Ectodermal cell (in vitro differentiated cells): Measurements from ENCODE around the gene TMEM121.
"Not testable (repeated sequence)": the region's sequence is repeated elsewhere in the genome, so short reads cannot be mapped to it uniquely, and the experiment has no call there.

Experiments
- H3K27ac ChIP-seq: 2 replicates; pipeline ENCODE4 v1.7.0; 2013; ENCODE audit warnings: mild to moderate bottlenecking, low read depth, low read length; ENCODE audit not compliant: insufficient read depth, poor library complexity, severe bottlenecking
- H3K27me3 ChIP-seq: 2 replicates; pipeline ENCODE4 v1.7.0; 2013; ENCODE audit warnings: mild to moderate bottlenecking, low read length; ENCODE audit not compliant: insufficient read depth, control insufficient read depth, poor library complexity, severe bottlenecking
- H3K36me3 ChIP-seq: one replicate; pipeline ENCODE4 v1.7.0; 2013; ENCODE audit warnings: low read length; ENCODE audit not compliant: control insufficient read depth, insufficient read depth
- H3K4me1 ChIP-seq: one replicate; pipeline ENCODE4 v1.7.0; 2013; ENCODE audit warnings: low read length; ENCODE audit not compliant: control insufficient read depth, insufficient read depth
- H3K4me3 ChIP-seq: 2 replicates; pipeline ENCODE4 v1.7.0; 2013; ENCODE audit warnings: low read depth, low read length, control low read depth; ENCODE audit not compliant: insufficient read depth
- H3K9me3 ChIP-seq: 2 replicates; pipeline ENCODE4 v1.7.0; 2013; ENCODE audit warnings: mild to moderate bottlenecking, low read length, moderate library complexity; ENCODE audit not compliant: control insufficient read depth
- WGBS, 2 experiments: methylation state at CpG; one replicate each; pipeline ENCODE4 v1.1.7; 2013; ENCODE audit warnings: missing lambda C conversion rate in 2 of 2; 5-methylcytosine and 5-hydroxymethylcytosine counted together

The TMEM121 gene

GRCh38 chr14:105536691-105537579 lies 10.6 kb downstream of the TMEM121 start:
- Histone ChIP-seq H3K4me3 (no peak overlapping the region), H3K4me1 (no peaks in the 10 kb centered on the region), H3K27ac (no peak overlapping the region), H3K27me3 (no peaks in the 10 kb centered on the region), H3K9me3 (peaks cover 1% of the 10 kb centered on the region), H3K36me3 (no peaks in the 10 kb centered on the region)
- 75 to 76% methylated on average over 34 of the region's 34 CpGs for WGBS, 2 experiments

DNA sequence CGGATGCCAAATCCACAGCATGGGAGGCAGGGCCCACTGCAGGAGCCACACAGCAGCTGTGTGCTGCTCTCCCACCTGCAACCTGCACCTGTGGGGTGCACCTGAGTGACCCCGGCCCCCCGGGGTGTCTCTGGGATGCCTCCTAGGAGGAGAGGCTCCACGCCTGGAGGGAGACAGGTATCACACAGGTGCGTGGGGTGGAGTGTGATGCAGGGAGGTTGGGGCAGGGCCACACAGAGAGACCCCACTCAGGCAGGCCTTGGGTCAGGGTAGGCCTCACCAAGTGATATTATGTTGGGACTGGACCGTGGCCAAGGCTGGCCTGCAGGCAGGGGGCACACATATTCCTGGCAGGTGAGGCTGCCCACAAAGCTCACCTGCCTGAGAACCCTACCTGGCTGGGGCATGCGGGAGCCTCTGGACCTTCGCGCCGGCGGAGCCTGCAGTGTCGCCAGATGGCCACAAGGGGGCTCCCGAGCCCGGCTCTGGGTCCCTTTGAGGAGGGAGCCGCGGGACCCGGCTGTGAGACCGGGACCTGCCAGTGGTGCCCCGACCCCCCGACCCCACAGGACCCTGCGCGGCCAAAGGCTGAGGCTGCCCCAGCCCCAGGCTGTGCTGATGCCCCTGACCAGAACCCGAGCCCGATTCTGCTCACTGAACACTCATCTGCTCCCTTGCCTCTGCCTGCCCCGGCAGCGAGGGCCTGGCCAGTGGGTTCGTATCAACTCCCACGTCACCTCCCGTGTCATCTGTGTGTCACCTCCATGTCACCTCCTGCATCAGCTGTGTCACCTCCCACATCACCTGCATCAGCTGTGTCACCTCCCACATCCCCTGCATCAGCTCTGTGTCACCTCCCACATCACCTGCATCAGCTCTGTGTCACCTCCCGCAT lies 11.4 kb downstream of the TMEM121 start:
- no peaks in the 10 kb centered on the region for H3K36me3 ChIP-seq
- WGBS, 2 experiments, result 34 to 39% methylated on average over 30 of the region's 30 CpGs
- H3K27ac ChIP-seq, result no peak overlapping the region
- H3K9me3 ChIP-seq, result peaks cover 4% of the 10 kb centered on the region
- no peaks in the 10 kb centered on the region for H3K27me3 ChIP-seq
- no peak overlapping the region for H3K4me3 ChIP-seq
- H3K4me1 ChIP-seq, result no peaks in the 10 kb centered on the region

GRCh38 chr14:105538481-105539049 lies 12.2 kb downstream of the TMEM121 start:
- Histone ChIP-seq H3K27me3 (no peaks in the 10 kb centered on the region), H3K4me3 (no peak overlapping the region), H3K9me3 (peaks cover 7% of the 10 kb centered on the region), H3K27ac (no peak overlapping the region), H3K4me1 (no peaks in the 10 kb centered on the region), H3K36me3 (no peaks in the 10 kb centered on the region)
- 85 to 87% methylated on average over 23 of the region's 23 CpGs for WGBS, 2 experiments

DNA sequence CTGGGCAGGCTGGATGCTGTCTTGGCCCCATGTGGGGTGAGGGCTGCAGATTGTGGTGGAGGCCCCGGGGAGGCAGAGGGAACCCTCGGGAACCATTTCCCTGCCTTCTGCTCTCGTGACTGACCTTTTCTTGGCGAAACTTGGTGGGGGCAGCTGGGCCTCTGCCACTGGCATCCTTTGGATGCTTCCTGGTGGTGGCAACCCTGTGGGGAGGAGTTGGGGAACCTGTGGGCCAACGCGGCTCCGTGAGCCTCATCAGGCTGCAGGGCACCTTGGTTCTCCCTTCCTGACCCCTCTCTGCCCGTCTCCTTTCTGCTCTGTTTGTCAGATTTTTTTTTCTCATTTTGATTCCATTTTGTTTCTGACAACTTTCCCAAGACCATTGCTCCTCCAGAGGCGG lies 14.4 kb downstream of the TMEM121 start:
- Histone ChIP-seq H3K36me3 (no peaks in the 10 kb centered on the region), H3K4me3 (no peak overlapping the region), H3K4me1 (no peaks in the 10 kb centered on the region), H3K9me3 (peaks cover 7% of the 10 kb centered on the region), H3K27me3 (no peaks in the 10 kb centered on the region), H3K27ac (no peak overlapping the region)
- WGBS, 2 experiments, result 78 to 82% methylated on average over 9 of the region's 9 CpGs

- H3K27ac ChIP-seq, result no peak overlapping the region
- H3K9me3 ChIP-seq, result peaks cover 7% of the 10 kb centered on the region
- no peaks in the 10 kb centered on the region for H3K27me3 ChIP-seq
- no peaks in the 10 kb centered on the region for H3K36me3 ChIP-seq
- no peak overlapping the region for H3K4me3 ChIP-seq
- WGBS, 2 experiments, result 86% methylated on average over 19 of the region's 19 CpGs
- H3K4me1 ChIP-seq, result no peaks in the 10 kb centered on the region
Observed at GRCh38 chr14:105541218-105541875, 15.0 kb downstream of the TMEM121 start.

DNA sequence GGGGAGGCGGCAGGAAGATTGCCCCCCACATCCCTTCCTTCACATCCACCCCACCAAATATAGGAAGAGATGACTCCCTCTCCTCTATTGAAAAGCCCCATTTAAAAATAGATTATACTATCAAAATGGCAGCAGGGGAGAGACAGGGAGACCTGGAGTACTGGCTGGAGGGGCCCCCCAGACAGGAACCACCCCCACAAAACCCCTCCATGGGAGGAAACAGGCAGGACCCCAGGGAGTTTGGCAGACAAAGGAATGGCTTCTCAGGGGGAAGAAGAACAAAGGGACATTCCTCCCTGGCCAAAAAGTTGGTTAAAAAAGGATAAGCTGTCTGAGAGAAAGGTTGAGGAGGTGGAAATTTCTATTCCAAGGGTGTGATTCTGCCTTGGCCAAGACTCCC lies 19.3 kb downstream of the TMEM121 start:
- not testable (repeated sequence) for H3K36me3 ChIP-seq, H3K4me1 ChIP-seq, H3K4me3 ChIP-seq, H3K27me3 ChIP-seq, H3K27ac ChIP-seq
- H3K9me3 ChIP-seq, result peaks cover 12% of the 10 kb centered on the region
- 57% methylated on average over 1 of the region's 1 CpG; no CpG with 5 or more reads in 1 of the 2 experiments for WGBS, 2 experiments

GRCh38 chr14:105546410-105546809 lies 20.0 kb downstream of the TMEM121 start:
- not testable (repeated sequence) for H3K27ac ChIP-seq, H3K4me1 ChIP-seq, H3K36me3 ChIP-seq, H3K4me3 ChIP-seq, H3K27me3 ChIP-seq
- peaks cover 16% of the 10 kb centered on the region for H3K9me3 ChIP-seq
- WGBS, 2 experiments, result 77 to 88% methylated on average over 4 to 8 of the region's 20 CpGs

- not testable (repeated sequence) for H3K27me3 ChIP-seq, H3K4me3 ChIP-seq, H3K4me1 ChIP-seq, H3K36me3 ChIP-seq, H3K27ac ChIP-seq
- H3K9me3 ChIP-seq, result peaks cover 13% of the 10 kb centered on the region
- 91 to 92% methylated on average over 14 to 15 of the region's 24 CpGs for WGBS, 2 experiments
Observed at GRCh38 chr14:105547072-105547471, 20.7 kb downstream of the TMEM121 start.

GRCh38 chr14:105547741-105548169 lies 21.4 kb downstream of the TMEM121 start:
- H3K27me3 ChIP-seq, result no peaks in the 10 kb centered on the region
- no peaks in the 10 kb centered on the region for H3K36me3 ChIP-seq
- H3K4me3 ChIP-seq, result no peak overlapping the region
- H3K9me3 ChIP-seq, result peaks cover 16% of the 10 kb centered on the region
- H3K27ac ChIP-seq, result no peak overlapping the region
- H3K4me1 ChIP-seq, result no peaks in the 10 kb centered on the region
- 92% methylated on average over 38 of the region's 38 CpGs for WGBS, 2 experiments
